ENCODE data around the gene RAF1.
"Not testable (repeated sequence)": the region's sequence is repeated elsewhere in the genome, so short reads cannot be mapped to it uniquely, and the experiment has no call there.

The RAF1 gene

GRCh38 chr3:12633108-12633507 lies 30.8 kb downstream of the RAF1 start:
- no peak for DNase-seq

- no peak for DNase-seq
Measured at GRCh38 chr3:12632523-12632922, 31.4 kb downstream of the RAF1 start.

GRCh38 chr3:12630843-12631242 lies 33.1 kb downstream of the RAF1 start:
- not testable (repeated sequence) for DNase-seq

GRCh38 chr3:12630292-12630691 lies 33.6 kb downstream of the RAF1 start:
- DNase-seq, result no peak

- DNase-seq, result no peak
Measured at GRCh38 chr3:12629560-12629959, 34.4 kb downstream of the RAF1 start.

- no peak for DNase-seq
Measured at GRCh38 chr3:12628813-12629212, 35.1 kb downstream of the RAF1 start.

- DNase-seq, result no peak
Measured at GRCh38 chr3:12627370-12627769, 36.5 kb downstream of the RAF1 start.

GRCh38 chr3:12624964-12625363 lies 39.0 kb downstream of the RAF1 start:
- DNase-seq, result not testable (repeated sequence)

- DNase-seq, result no peak
Measured at GRCh38 chr3:12624056-12624455, 39.9 kb downstream of the RAF1 start.

GRCh38 chr3:12622335-12622734 lies 41.6 kb downstream of the RAF1 start:
- no peak for DNase-seq

- DNase-seq, result no peak
Measured at GRCh38 chr3:12620729-12621128, 43.2 kb downstream of the RAF1 start.

- no peak for DNase-seq
Measured at GRCh38 chr3:12620305-12620704, 43.6 kb downstream of the RAF1 start.

- DNase-seq, result no peak
Measured at GRCh38 chr3:12618426-12618825, 45.5 kb downstream of the RAF1 start.

- DNase-seq, result no peak
Measured at GRCh38 chr3:12615266-12615665, 48.7 kb downstream of the RAF1 start.

GRCh38 chr3:12613250-12613649 lies 50.7 kb downstream of the RAF1 start:
- DNase-seq, result no peak

GRCh38 chr3:12612514-12613226 lies 51.2 kb downstream of the RAF1 start:
- no peak for DNase-seq

- DNase-seq, result no peak
Measured at GRCh38 chr3:12611117-12611516, 52.8 kb downstream of the RAF1 start.

GRCh38 chr3:12608376-12608775 lies 55.5 kb downstream of the RAF1 start:
- no peak for DNase-seq

GRCh38 chr3:12603969-12604368 lies 59.9 kb downstream of the RAF1 start:
- no peak for DNase-seq

GRCh38 chr3:12601072-12601471 lies 62.8 kb downstream of the RAF1 start:
- no peak for DNase-seq

- DNase-seq, result no peak
Measured at GRCh38 chr3:12598890-12599289, 65.0 kb downstream of the RAF1 start.

- DNase-seq, result no peak
Measured at GRCh38 chr3:12593473-12593872, 70.4 kb downstream of the RAF1 start.

GRCh38 chr3:12591997-12592715 lies 71.8 kb downstream of the RAF1 start:
- DNase-seq, result no peak

GRCh38 chr3:12591456-12591855 lies 72.5 kb downstream of the RAF1 start:
- no peak for DNase-seq

GRCh38 chr3:12590096-12590495 lies 73.8 kb downstream of the RAF1 start:
- DNase-seq, result no peak
